Panc1 (cell line): ENCODE data around the gene SOX8.

Experiments used
- CTCF ChIP-seq: fragments of 450-650 bp; IDR thresholded peaks from 2 replicates; pipeline ENCODE4 v1.5.1; 2017; ENCODE audit warnings: mild to moderate bottlenecking
- TCF7L2 ChIP-seq: IDR thresholded peaks from 2 replicates; pipeline ENCODE4 v1.6.1; 2011; ENCODE audit warnings: mild to moderate bottlenecking, low read depth, low read length, inconsistent platforms

GRCh38 chr16:988471-989353, 7.1 kb downstream of the SOX8 start:
- TF ChIP-seq CTCF (no peak), TCF7L2 (no peak)
